Endometrial microvascular endothelial cells (primary cell): ENCODE results near the gene CTSC. TPM values are rescaled to one million over a fixed set of nuclear protein-coding genes. Genes with fewer than 3 reads are reported as not detected.
"Not testable (repeated sequence)": the region's sequence is repeated elsewhere in the genome, so short reads cannot be mapped to it uniquely, and the experiment has no call there.

ENCODE experiments used
- in situ Hi-C: cut with HindIII; loops from 2 replicates; pipeline ENCODE4 v1.10.0; 2017; ENCODE audit warnings: low sequenced_read_pairs, low pct_unique_long_range_greater_than_20kb; ENCODE audit errors: inconsistent ontology term
- total RNA-seq: library from RNA; depleted of rRNA; stranded (reverse); fragments of >200 nt; gene quantifications from one replicate; pipeline ENCODE4 v1.2.3, GENCODE V29; 2015; ENCODE audit errors: inconsistent ontology term

Gene CTSC
- total RNA-seq, 1 donor from 2014 or later: 420 TPM

GRCh38 chr11:88326099-88326498 is 11.4 kb downstream of the CTSC start:
- in situ Hi-C loops: no loop called here

DNA sequence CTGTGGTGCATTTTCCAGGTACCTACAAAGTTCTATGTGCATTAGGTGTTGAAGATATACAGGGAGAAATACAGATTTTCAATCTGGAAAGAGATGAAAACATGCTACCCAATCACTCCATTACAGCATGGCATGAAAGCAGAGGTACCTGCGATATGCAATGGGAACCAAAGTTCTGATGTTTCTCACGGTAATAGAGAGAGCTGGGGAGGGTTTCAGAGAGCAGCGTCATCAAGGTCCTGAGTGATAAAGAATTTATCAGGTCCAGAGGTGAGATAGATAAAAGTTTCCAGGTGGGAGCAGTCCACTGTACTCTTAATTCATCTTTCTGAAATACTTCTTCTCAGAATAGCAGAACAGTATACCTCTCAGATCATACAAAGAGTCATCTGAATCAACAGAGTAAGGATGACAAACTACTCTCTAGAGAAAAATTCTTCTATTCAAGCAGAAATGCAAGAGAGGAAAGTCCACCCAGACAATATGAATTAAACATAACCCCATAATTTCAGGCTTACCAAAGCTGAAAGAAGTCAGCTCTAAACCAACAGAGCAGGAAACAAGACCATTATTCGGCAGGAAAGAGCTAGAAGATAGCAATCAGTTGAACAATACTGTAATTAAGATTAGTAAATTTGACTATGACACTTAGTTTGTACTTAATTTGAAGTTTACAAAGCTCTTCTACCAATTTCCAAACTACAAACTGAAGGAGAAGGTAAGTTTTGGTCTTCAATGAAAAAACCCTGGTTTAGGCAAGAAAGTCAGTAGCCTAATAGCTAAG is 12.8 kb downstream of the CTSC start:
- in situ Hi-C loops: no loop called here

GRCh38 chr11:88322881-88323280 is 14.7 kb downstream of the CTSC start:
- in situ Hi-C loops: not testable (repeated sequence)

DNA sequence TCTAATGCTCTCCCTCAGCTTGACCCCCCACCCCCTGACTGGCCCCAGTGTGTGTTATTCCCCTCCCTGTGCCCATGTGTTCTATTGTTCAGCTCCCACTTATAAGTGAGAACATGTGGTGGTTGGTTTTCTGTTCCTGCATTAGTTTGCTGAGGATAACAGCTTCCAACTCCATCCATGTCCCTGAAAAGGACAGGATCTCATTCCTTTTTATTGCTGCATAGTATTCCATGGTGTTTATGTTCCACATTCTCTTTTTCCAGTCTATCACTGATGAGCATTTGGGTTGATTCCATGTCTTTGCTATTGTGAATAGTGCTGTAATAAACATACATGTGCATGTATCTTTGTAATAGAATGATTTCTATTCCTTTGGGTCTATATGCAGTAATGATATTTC is 16.1 kb downstream of the CTSC start:
- in situ Hi-C loops: not testable (repeated sequence)

DNA sequence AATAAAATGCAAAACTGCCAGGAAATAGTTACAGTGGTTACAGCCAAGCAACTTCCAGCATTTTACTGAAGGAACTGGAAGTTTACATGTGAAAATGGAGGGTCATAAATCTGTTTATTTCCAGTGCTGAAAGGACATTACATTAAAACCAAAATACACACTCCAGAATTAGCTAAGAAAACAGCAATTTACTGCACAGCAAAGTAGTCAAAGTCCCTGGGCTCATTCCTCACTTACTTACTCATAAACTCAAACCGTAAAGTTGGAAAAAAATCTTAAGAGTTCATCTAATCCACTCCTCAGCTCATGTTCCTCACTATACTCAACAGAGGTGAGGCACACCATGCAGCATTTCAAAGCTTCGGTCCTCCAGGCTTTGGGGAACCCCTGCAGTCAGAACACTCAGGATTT is 17.4 kb downstream of the CTSC start:
- in situ Hi-C loops: no loop called here

GRCh38 chr11:88318017-88318416 is 19.5 kb downstream of the CTSC start:
- in situ Hi-C loops: no loop called here

DNA sequence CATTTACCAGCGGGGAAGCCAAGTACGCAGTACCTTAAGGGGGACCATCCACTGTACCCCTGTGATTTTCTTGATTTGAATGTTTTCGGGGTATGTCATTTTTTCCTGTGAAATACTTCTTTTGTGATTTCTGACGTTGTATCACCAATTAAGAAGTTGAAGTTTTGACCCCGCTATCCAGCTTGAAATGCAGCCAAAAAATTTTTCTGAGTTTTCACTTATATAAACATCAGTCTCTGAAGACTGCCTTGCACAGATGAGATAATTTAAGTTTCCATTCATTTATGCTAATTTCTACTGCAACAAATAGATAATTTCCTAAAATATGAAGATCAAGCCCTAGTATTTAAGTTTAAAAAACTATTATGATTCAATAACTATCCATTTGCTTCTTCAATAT is 20.0 kb downstream of the CTSC start:
- in situ Hi-C loops: no loop called here

GRCh38 chr11:88315981-88316441 is 21.5 kb downstream of the CTSC start:
- in situ Hi-C loops: no loop called here

GRCh38 chr11:88315015-88315414 is 22.5 kb downstream of the CTSC start:
- in situ Hi-C loops: no loop called here

DNA sequence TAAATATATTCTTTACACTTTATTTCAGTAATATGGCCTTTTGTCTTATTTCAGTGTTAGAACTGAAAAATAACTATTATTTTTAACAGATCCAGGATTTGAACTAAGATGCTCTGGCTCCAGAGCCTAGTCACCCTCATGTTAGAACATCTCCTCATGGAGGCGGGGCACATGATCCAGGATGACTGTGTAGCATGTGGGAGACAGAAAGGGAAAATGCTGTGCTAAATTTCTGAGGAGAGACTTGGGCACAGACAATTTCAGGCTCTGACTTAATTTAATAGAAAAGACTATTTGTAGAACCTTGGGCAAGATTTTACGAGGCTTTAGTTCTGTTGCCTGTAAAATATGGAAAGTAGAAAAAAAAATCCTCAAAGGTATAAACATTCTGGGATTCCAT is 24.1 kb downstream of the CTSC start:
- in situ Hi-C loops: no loop called here

GRCh38 chr11:88312628-88313027 is 24.9 kb downstream of the CTSC start:
- in situ Hi-C loops: no loop called here

DNA sequence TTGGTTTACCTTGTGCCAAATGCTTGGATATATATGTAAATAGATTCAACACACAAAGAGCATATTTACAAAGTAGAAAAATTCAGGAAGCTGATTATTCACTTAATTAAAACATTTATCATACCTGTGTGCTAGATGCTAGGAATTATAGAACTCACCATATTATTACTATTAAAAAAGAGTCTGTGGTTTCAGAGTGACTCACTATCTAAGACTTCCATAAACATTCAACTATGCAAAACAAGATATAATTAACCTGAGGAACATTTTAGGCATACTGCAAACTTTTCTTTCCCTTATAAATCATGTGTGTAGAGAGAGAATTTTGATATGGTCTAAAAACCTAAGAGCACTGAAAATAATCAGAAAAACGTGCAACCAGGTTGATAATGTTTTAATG is 27.3 kb downstream of the CTSC start:
- in situ Hi-C loops: no loop called here

DNA sequence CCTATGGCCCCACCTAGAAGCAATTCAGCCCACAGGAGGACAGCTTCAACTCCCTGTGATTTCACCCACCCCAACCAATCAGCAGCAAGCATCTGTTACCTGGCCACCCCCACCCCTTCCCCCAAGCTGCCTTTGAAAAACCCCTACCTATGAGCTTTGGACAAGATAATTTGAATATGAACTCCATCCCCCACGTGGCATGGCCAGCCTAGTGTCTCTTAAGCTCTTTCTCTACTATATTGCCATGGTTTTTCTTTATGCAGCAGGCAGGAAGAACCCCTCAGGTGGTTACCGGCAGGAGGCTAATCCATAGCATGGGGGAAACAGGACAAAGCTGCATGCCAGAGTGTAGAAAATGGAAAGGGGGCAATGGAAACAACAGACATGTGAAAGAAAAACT is 29.0 kb downstream of the CTSC start:
- in situ Hi-C loops: no loop called here

DNA sequence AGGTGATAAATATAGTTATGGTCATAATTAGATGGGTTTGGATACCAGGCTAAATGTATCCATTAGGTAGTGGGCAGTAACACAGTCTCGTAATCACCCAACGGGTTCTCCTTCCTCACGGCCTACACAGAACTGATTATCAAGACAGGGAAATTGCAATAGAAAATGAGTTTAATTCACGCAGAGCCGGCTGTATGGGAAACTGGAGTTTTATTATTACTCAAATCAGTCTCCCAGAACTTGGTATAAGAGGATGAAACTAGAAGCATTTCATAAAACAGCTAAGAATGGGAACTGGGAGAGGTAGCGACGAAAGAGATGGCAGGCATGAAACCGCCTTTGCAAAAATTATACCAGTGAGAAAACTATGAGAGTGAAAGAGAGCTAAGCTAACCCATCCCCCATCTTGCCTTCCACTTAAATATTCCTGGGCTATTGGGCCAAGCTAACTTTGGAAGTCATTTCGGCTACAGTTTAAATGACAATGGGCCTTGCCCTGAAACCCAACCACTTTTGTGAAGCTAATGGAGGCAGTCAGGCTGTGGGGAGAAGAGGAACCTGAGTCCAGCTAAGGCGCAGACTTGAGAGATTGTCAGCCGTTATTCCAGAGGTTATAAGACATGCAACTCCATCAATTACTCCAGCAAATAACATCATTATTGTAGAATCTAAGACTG is 29.6 kb downstream of the CTSC start:
- in situ Hi-C loops: no loop called here

DNA sequence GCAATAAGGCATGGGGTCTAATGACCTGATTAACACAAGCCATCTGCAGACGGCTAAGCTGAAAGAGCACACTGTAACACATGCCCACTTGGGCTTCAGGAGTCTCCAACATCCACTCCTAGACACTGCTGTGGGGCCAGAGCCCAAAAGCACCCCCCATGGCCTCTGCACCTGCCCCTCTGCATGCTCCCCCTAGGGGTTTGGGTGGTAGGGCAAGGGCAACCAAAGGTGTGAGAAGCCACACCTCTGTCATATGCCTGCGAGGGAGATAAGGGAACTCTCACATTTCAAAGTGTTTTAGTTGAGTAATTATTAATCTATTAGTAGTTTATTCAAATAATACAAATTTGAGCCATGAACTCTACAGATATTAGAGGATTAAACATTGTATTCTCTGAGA is 30.8 kb downstream of the CTSC start:
- in situ Hi-C loops: no loop called here

GRCh38 chr11:88305430-88305829 is 32.1 kb downstream of the CTSC start:
- in situ Hi-C loops: no loop called here

- in situ Hi-C loops: no loop called here
Measured at GRCh38 chr11:88304352-88304751, 33.2 kb downstream of the CTSC start.

DNA sequence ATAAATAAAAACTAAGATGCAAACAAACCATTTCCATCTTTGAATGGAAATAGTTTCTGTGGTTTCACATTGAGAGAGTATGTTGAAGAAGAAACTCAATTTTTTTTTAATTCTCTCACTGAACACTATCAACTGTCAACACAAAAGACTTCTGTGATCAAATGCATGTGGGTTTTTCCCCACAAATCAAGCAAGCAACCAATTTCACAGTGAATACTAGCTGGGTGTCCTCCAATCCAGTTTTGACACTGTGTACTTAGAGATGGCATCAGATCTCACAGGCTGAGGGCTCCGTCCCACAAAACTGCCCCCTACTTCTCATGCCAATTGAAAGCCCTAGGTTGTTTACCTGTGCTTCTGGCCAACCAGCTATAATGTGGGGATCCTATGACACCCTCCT is 34.5 kb downstream of the CTSC start:
- in situ Hi-C loops: no loop called here

DNA sequence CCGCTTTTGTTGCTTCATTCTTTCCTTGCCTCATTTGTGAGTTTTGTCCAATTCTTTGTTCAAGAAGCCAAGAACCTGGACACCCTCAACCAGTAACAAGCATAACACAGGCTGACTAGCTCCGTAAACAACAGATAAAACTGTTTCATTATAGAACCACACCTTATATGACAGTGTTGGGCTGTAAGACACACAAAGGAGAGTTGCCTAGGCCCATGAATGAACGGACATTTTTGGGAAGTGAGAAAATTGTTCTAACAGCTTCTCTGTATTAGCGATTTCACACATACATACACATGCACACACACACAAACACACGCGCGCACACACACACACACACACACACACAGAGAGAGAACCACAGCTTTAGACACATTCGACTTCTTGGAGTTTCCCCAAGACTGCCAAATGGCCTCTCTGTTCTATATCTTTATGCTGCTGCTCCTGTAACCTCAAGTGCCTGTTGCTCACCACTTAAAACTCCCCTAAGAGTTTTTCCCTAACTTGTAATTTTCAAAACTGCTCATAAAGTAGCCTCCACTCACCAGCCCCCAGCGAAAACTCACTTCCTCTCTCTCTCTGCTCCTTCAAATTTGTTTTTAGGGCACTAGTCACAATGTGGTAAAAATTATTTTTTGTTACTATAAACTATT is 35.9 kb downstream of the CTSC start:
- in situ Hi-C loops: no loop called here

- in situ Hi-C loops: no loop called here
Measured at GRCh38 chr11:88300888-88301487, 36.5 kb downstream of the CTSC start.
